ENCODE measurements around the gene EYS. TPM values are rescaled to one million over a fixed set of nuclear protein-coding genes. Genes with fewer than 3 reads are reported as not detected.

Gene EYS
- total RNA-seq, 1 experiment from 2014 or later: not detected

DNA sequence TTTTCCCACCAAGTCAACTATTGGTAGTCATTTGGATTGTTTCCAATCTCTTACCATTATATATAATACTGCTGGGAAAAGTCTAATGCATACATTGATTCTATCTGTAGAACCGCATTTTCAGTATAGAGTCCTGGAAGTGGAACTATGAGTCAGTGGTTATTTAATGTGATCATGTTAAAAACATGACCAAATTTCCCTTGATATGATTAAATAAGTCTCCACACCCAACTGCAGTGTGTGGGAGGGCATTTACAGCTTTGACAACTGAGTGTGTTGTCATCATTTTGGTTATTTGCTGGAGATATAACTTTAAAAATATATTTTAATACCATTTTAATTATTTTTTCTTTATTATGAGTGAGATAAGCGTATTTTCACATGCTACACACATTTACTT is 1027.6 kb downstream of the EYS start:
- RAD21 ChIA-PET (ENCODE audit: low non-redundant PET in 1 of 2, low total read pairs in 2 of 2, uncharacterized antibody in 2 of 2, unreplicated experiment in 2 of 2): no interaction called here
- Histone ChIP-seq H3K9me2 (ENCODE audit: insufficient read depth) (no peaks in the 10 kb centered on the region), H3K36me3 (ENCODE audit: control insufficient read depth in 1 of 2, insufficient read depth in 2 of 2, low read length in 2 of 2) (no peaks in the 10 kb centered on the region), H3K27ac (ENCODE audit: low read depth, low read length) (no peak overlapping the region), H3K4me3 (replicated peaks in 1 of 2; ENCODE audit: low read depth in 1 of 2, low read length in 2 of 2) (no peak overlapping the region), H4K20me1 (ENCODE audit: insufficient read depth) (no peaks in the 10 kb centered on the region), H2AFZ (ENCODE audit: low read depth, low read length, poor library complexity, severe bottlenecking) (no peak overlapping the region), H3K27me3 (ENCODE audit: insufficient read depth, low read length) (no peaks in the 10 kb centered on the region), H3K79me2 (ENCODE audit: insufficient read depth, low read length) (no peaks in the 10 kb centered on the region), H3K4me1 (ENCODE audit: control insufficient read depth in 1 of 2, insufficient read depth in 2 of 2, low read length in 2 of 2) (no peaks in the 10 kb centered on the region), H3K4me2 (ENCODE audit: low read length) (no peak overlapping the region), H3K9ac (ENCODE audit: low read length) (no peak overlapping the region), H3K9me3 (ENCODE audit: control insufficient read depth in 1 of 2, insufficient read depth in 1 of 2, low read depth in 1 of 2, low read length in 2 of 2) (peaks cover 13 to 14% of the 10 kb centered on the region in 2 experiments; a peak in 2 of 4 replicates)
- ATAC-seq (no peak), DNase-seq (ENCODE audit: low read depth, low spot score) (no peak)
- TF ChIP-seq, protein P1, sequence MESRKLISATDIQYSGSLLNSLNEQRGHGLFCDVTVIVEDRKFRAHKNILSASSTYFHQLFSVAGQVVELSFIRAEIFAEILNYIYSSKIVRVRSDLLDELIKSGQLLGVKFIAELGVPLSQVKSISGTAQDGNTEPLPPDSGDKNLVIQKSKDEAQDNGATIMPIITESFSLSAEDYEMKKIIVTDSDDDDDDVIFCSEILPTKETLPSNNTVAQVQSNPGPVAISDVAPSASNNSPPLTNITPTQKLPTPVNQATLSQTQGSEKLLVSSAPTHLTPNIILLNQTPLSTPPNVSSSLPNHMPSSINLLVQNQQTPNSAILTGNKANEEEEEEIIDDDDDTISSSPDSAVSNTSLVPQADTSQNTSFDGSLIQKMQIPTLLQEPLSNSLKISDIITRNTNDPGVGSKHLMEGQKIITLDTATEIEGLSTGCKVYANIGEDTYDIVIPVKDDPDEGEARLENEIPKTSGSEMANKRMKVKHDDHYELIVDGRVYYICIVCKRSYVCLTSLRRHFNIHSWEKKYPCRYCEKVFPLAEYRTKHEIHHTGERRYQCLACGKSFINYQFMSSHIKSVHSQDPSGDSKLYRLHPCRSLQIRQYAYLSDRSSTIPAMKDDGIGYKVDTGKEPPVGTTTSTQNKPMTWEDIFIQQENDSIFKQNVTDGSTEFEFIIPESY (IDR thresholded peaks at IDR 0.05; ENCODE audit: extremely low read depth, insufficient replicate concordance, low read length): no peak
- no peak for TF ChIP-seq SIN3A (IDR thresholded peaks at IDR 0.05; ENCODE audit: low read depth)
- TF ChIP-seq, protein P2, sequence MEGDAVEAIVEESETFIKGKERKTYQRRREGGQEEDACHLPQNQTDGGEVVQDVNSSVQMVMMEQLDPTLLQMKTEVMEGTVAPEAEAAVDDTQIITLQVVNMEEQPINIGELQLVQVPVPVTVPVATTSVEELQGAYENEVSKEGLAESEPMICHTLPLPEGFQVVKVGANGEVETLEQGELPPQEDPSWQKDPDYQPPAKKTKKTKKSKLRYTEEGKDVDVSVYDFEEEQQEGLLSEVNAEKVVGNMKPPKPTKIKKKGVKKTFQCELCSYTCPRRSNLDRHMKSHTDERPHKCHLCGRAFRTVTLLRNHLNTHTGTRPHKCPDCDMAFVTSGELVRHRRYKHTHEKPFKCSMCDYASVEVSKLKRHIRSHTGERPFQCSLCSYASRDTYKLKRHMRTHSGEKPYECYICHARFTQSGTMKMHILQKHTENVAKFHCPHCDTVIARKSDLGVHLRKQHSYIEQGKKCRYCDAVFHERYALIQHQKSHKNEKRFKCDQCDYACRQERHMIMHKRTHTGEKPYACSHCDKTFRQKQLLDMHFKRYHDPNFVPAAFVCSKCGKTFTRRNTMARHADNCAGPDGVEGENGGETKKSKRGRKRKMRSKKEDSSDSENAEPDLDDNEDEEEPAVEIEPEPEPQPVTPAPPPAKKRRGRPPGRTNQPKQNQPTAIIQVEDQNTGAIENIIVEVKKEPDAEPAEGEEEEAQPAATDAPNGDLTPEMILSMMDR (IDR thresholded peaks at IDR 0.05 in 2 of 3, conservative IDR thresholded peaks at IDR 0.05 in 1 of 3; ENCODE audit: borderline replicate concordance in 1 of 3, insufficient read depth in 1 of 3, low read depth in 2 of 3, low read length in 2 of 3): no peak
- no peak for TF ChIP-seq EZH2 (IDR thresholded peaks at IDR 0.05)
- TF ChIP-seq, protein P3, sequence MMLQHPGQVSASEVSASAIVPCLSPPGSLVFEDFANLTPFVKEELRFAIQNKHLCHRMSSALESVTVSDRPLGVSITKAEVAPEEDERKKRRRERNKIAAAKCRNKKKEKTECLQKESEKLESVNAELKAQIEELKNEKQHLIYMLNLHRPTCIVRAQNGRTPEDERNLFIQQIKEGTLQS (IDR thresholded peaks at IDR 0.05): no peak
- TF ChIP-seq, protein P4, sequence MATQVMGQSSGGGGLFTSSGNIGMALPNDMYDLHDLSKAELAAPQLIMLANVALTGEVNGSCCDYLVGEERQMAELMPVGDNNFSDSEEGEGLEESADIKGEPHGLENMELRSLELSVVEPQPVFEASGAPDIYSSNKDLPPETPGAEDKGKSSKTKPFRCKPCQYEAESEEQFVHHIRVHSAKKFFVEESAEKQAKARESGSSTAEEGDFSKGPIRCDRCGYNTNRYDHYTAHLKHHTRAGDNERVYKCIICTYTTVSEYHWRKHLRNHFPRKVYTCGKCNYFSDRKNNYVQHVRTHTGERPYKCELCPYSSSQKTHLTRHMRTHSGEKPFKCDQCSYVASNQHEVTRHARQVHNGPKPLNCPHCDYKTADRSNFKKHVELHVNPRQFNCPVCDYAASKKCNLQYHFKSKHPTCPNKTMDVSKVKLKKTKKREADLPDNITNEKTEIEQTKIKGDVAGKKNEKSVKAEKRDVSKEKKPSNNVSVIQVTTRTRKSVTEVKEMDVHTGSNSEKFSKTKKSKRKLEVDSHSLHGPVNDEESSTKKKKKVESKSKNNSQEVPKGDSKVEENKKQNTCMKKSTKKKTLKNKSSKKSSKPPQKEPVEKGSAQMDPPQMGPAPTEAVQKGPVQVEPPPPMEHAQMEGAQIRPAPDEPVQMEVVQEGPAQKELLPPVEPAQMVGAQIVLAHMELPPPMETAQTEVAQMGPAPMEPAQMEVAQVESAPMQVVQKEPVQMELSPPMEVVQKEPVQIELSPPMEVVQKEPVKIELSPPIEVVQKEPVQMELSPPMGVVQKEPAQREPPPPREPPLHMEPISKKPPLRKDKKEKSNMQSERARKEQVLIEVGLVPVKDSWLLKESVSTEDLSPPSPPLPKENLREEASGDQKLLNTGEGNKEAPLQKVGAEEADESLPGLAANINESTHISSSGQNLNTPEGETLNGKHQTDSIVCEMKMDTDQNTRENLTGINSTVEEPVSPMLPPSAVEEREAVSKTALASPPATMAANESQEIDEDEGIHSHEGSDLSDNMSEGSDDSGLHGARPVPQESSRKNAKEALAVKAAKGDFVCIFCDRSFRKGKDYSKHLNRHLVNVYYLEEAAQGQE (IDR thresholded peaks at IDR 0.05; ENCODE audit: low read depth): no peak
- no peak for TF ChIP-seq SRF (IDR thresholded peaks at IDR 0.05; ENCODE audit: low read depth)
- TF ChIP-seq TCF7L2 (IDR thresholded peaks at IDR 0.05; ENCODE audit: borderline replicate concordance, extremely low read depth, insufficient read depth, insufficient read length): no peak
- no peak for TF ChIP-seq POLR2AphosphoS5 (IDR thresholded peaks at IDR 0.05; ENCODE audit: low read depth, low read length)
- TF ChIP-seq, protein P5, sequence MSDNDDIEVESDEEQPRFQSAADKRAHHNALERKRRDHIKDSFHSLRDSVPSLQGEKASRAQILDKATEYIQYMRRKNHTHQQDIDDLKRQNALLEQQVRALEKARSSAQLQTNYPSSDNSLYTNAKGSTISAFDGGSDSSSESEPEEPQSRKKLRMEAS (IDR thresholded peaks at IDR 0.05): no peak
- no peak for TF ChIP-seq RAD21 (IDR thresholded peaks at IDR 0.05; ENCODE audit: low read depth)
- POLR2A ChIA-PET: no interaction called here
- intact Hi-C loops (cut with micrococcal nuclease): no loop called here
- CTCF ChIA-PET: no interaction called here
- BruUV-seq (replicated peaks): no TSS peak
